K562 (cell line): ENCODE results near the gene NLRP9. TPM values are rescaled to one million over a fixed set of nuclear protein-coding genes. Genes with fewer than 3 reads are reported as not detected.

Experiments
- ATAC-seq: fragments of 200-7000 bp; cut with Tn5 transposase; 3 replicates; pipeline ENCODE4 v1.9.1; 2020; ENCODE audit warnings: moderate library complexity
- BruUV-seq: library from RNA; stranded (reverse); fragments of 400-500 nt; replicated peaks from 2 replicates; lab custom pipeline; 2021; lab: Mats Ljungman, UMichigan
- CTCF ChIA-PET: fragments of 300-600 bp; formaldehyde crosslinking; extraction: SDS; loops from one replicate; lab custom pipeline; 2021; ENCODE audit warnings: low intra/inter-chr PET ratio; lab: Yijun Ruan, JAX
- POLR2A ChIA-PET: fragments of 300-600, 350-650 bp; sonication (Branson Sonifier 250); formaldehyde crosslinking; extraction: SDS; loops from one replicate; lab custom pipeline; 2021; ENCODE audit warnings: antibody characterized with exemption, inconsistent platforms; lab: Yijun Ruan, JAX
- DNase-seq, 4 experiments: peaks; one replicate each; pipeline versions ENCODE4 v3.0.0 to v3.0.0-alpha.2; 2011 to 2018; ENCODE audit warnings: low spot score in 3 of 4, mixed read lengths in 3 of 4; ENCODE audit errors: extremely low read depth in 1 of 4
- FAIRE-seq: peaks from 2 replicates; lab custom pipeline; 2011; peaks lifted over from hg19 to GRCh38; lab: Jason Lieb, UNC
- H2AFZ ChIP-seq: 2 replicates; pipeline ENCODE4 v1.6.0; 2011; ENCODE audit warnings: low read depth, low read length, control low read depth, inconsistent platforms
- H3K27ac ChIP-seq: fragments of 200-600 bp; 3 replicates; pipeline ENCODE4 v1.8.0; 2011; ENCODE audit warnings: low read depth, mild to moderate bottlenecking, control low read depth, inconsistent platforms, low read length, moderate library complexity, mixed read lengths; ENCODE audit errors: extremely low read depth
- H3K27me3 ChIP-seq, 2 experiments: fragments of 300-600 bp in 1 of 2; 2 replicates in 1 of 2; 3 replicates in 1 of 2; pipeline versions ENCODE4 v1.6.0 to v1.8.0; 2011; ENCODE audit warnings: inconsistent platforms in 2 of 2, low read length in 2 of 2, mild to moderate bottlenecking in 1 of 2, mixed read lengths in 1 of 2, moderate library complexity in 1 of 2; ENCODE audit not compliant: control insufficient read depth in 2 of 2, insufficient read depth in 2 of 2
- H3K36me3 ChIP-seq: fragments of 300-600 bp; 3 replicates; pipeline ENCODE4 v1.8.0; 2011; ENCODE audit warnings: mild to moderate bottlenecking, low read length, inconsistent platforms; ENCODE audit not compliant: control insufficient read depth, insufficient read depth
- H3K4me1 ChIP-seq, 2 experiments: fragments of 200-600 bp in 1 of 2; replicated peaks in 1 of 2; 2 replicates in 1 of 2; 3 replicates in 1 of 2; pipeline versions ENCODE4 v1.5.1 to v1.8.0; 2011; ENCODE audit warnings: inconsistent platforms in 2 of 2, low read length in 2 of 2, mild to moderate bottlenecking in 1 of 2, mixed read lengths in 1 of 2, moderate library complexity in 1 of 2; ENCODE audit not compliant: control insufficient read depth in 2 of 2, insufficient read depth in 2 of 2
- H3K4me2 ChIP-seq: 2 replicates; pipeline ENCODE4 v1.6.1; 2011; ENCODE audit warnings: low read length, control low read depth, inconsistent platforms, mixed read lengths; ENCODE audit not compliant: insufficient read depth
- H3K4me3 ChIP-seq: fragments of 200-600 bp; sonication (generic), shearing (Covaris generic); 2 replicates; pipeline ENCODE4 v1.5.1; 2016; ENCODE audit warnings: control low read depth, inconsistent platforms
- H3K79me2 ChIP-seq: fragments of 200-600 bp; 3 replicates; pipeline ENCODE4 v1.8.0; 2011; ENCODE audit warnings: low read length, inconsistent platforms; ENCODE audit not compliant: control insufficient read depth, insufficient read depth
- H3K9ac ChIP-seq, 2 experiments: 2 replicates each; pipeline versions ENCODE4 v1.6.0 to v1.6.1; 2011; ENCODE audit warnings: low read depth in 2 of 2, low read length in 2 of 2, control low read depth in 1 of 2, inconsistent platforms in 1 of 2, mild to moderate bottlenecking in 1 of 2, mixed read lengths in 1 of 2; ENCODE audit not compliant: insufficient read depth in 1 of 2
- H3K9me1 ChIP-seq: one replicate; pipeline ENCODE4 v1.6.0; 2011; ENCODE audit warnings: inconsistent platforms, mild to moderate bottlenecking, low read length, moderate library complexity; ENCODE audit not compliant: control insufficient read depth, insufficient read depth
- H3K9me3 ChIP-seq: replicated peaks from 2 replicates; pipeline ENCODE4 v1.5.1; 2011; ENCODE audit warnings: low read depth, low read length, inconsistent platforms; ENCODE audit not compliant: control insufficient read depth, insufficient read depth
- H4K20me1 ChIP-seq: replicated peaks from 2 replicates; pipeline ENCODE4 v1.6.1; 2011; ENCODE audit warnings: low read length, inconsistent platforms, mixed read lengths; ENCODE audit not compliant: control insufficient read depth, insufficient read depth
- CEBPG ChIP-seq, 3 experiments: fragments of 200-800 bp in 1 of 3; sonication (Bioruptor generic) in 1 of 3; sonication (generic) in 1 of 3; formaldehyde crosslinking in 1 of 3; IDR thresholded peaks in 2 of 3; conservative IDR thresholded peaks in 1 of 3; 2 replicates each; pipeline versions ENCODE4 v1.6.1 to v1.8.0; 2016 to 2022; ENCODE audit warnings: missing compliant biosample characterization in 2 of 3, missing genetic modification characterization in 2 of 3, mild to moderate bottlenecking in 1 of 3, missing genetic modification reagents in 1 of 3
- POLR2AphosphoS2 ChIP-seq: IDR thresholded peaks from 2 replicates; pipeline ENCODE4 v1.6.1; 2012; ENCODE audit warnings: low read length, improper control_type of control experiment
- ZNF121 ChIP-seq: sonication (generic); formaldehyde crosslinking; conservative IDR thresholded peaks from 2 replicates; pipeline ENCODE4 v1.8.0; 2022; ENCODE audit warnings: missing genetic modification reagents
- ZNF668 ChIP-seq: fragments of 250-450 bp; sonication (Bioruptor Pico); IDR thresholded peaks from 2 replicates; pipeline ENCODE4 v1.8.0; 2022; ENCODE audit warnings: mild to moderate bottlenecking, inconsistent platforms
- WGBS: fragments of 100-300 bp; shearing (Covaris generic); methylation state at CpG from one replicate; pipeline ENCODE4 v1.1.6; 2016; ENCODE audit warnings: low coverage, mixed read lengths; ENCODE audit not compliant: insufficient coverage; ENCODE audit errors: missing lambda C conversion rate; 5-methylcytosine and 5-hydroxymethylcytosine counted together
- in situ Hi-C: fragments of 300-500 bp; cut with MboI; formaldehyde crosslinking; loops from 4 replicates; pipeline ENCODE4 v1.15.0; 2018; ENCODE audit warnings: inconsistent platforms, mixed read lengths
- intact Hi-C: fragments of 100-400 bp; cut with micrococcal nuclease; formaldehyde crosslinking; loops from 2 replicates; pipeline ENCODE4 v1.14.2; 2022
- polyA plus RNA-seq, 8 experiments: library from polyadenylated mRNA; depleted of rRNA in 4 of 8; stranded (reverse) in 5 of 8; unstranded in 3 of 8; fragments of >200 nt; fragmentation: Nextera tagmentation in 2 of 8; fragmentation: Illumina TruSeq in 1 of 8; extraction: Ambion mirVana in 2 of 8; extraction: Trizol in 1 of 8; gene quantifications; 2 replicates each; pipeline versions ENCODE4 v1.2.1 to v1.2.3, GENCODE V29; 2011 to 2014; ENCODE audit warnings: inconsistent platforms in 1 of 8, missing spikeins in 1 of 8
- total RNA-seq, 7 experiments: library from RNA; depleted of rRNA in 6 of 7; stranded (reverse); fragments of >200 nt in 6 of 7; fragmentation: Illumina TruSeq in 2 of 7; extraction: Trizol in 2 of 7; gene quantifications; 2 replicates each; pipeline versions ENCODE4 v1.2.1 to v1.2.3, GENCODE V29; 2011 to 2021; ENCODE audit warnings: low replicate concordance in 1 of 7
- TF ChIP-seq, protein P1 (sequence below), 2 experiments: fragments of 450-650 bp in 1 of 2; sonication (generic) in 1 of 2; formaldehyde crosslinking in 1 of 2; IDR thresholded peaks in 1 of 2; conservative IDR thresholded peaks in 1 of 2; 2 replicates each; pipeline versions ENCODE4 v1.6.1 to v1.8.1; 2016 to 2023; ENCODE audit warnings: mild to moderate bottlenecking in 2 of 2, moderate library complexity in 2 of 2, inconsistent platforms in 1 of 2, missing genetic modification reagents in 1 of 2

The NLRP9 gene
- total and polyA plus RNA-seq, 9 of the 15 experiments (the other 6 are each of a cell fraction or from before 2014, with no cell fraction given), result not detected

DNA sequence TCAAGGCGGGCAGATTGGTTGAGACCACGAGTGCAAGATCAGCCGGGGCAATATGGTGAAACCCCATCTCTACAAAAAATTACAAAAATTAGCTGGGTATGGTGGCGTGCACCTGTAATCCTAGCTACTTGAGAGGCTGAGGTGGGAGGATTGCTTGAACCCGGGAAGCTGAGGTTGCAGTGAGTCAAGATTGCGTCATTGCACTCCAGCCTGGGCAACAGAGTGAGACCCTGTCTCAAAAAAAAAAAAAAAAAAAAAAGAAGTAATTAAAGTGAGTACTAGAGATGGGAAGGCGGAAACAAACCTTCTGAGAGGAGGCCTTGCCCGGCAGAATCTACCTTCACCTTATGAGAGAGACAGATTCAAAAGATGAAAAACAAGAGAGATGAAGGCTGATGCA is 14.7 kb downstream of the NLRP9 start:
- Histone ChIP-seq H3K79me2 (no peaks in the 10 kb centered on the region), H3K9me1 (no peaks in the 10 kb centered on the region), H3K36me3 (no peaks in the 10 kb centered on the region), H3K4me1 (no peaks in the 10 kb centered on the region; a peak in 1 of 5 replicates), H3K9me3 (peaks cover 4% of the 10 kb centered on the region; the same call in 1 of the 2 replicates), H2AFZ (no peak overlapping the region), H3K4me2 (no peak overlapping the region), H4K20me1 (no peaks in the 10 kb centered on the region), H3K27ac (no peak overlapping the region), H3K4me3 (no peak overlapping the region), H3K27me3 (peaks cover 19 to 47% of the 10 kb centered on the region in 2 experiments; a peak in 4 of 5 replicates), H3K9ac (no peak overlapping the region)
- in situ Hi-C loops (no loop called here), intact Hi-C loops (no loop called here)
- no TSS peak for BruUV-seq
- ChIA-PET POLR2A (no interaction called here), CTCF (no interaction called here)
- no peak for DNase-seq
- ATAC-seq, result no peak
- TF ChIP-seq ZNF121 (peak; percentile 62), CEBPG (CRISPR knock-in tag; IDR thresholded peaks at IDR 0.05) (no peak), CEBPG (tag; conservative IDR thresholded peaks at IDR 0.05 in 1 of 2, IDR thresholded peaks at IDR 0.05 in 1 of 2) (0 out of 4 replicates have a peak, but pooled peaks have one; percentile 8 to 21), ZNF668 (CRISPR knock-in tag) (no peak), POLR2AphosphoS2 (no peak)
- TF ChIP-seq, protein P1, sequence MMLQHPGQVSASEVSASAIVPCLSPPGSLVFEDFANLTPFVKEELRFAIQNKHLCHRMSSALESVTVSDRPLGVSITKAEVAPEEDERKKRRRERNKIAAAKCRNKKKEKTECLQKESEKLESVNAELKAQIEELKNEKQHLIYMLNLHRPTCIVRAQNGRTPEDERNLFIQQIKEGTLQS (IDR thresholded peaks at IDR 0.05), result peak; percentile 29; the same call in 1 of the 2 replicates
- TF ChIP-seq, protein P1 (CRISPR knock-in tag; conservative IDR thresholded peaks at IDR 0.05), result no peak
- 10% methylated on average over 6 of the region's 8 CpGs for WGBS
- no peak for FAIRE-seq
